Nephron progenitor cell (in vitro differentiated cells): Measurements from ENCODE around the gene NRXN2.

ENCODE experiments used
- DNase-seq: peaks from one replicate; pipeline ENCODE4 v3.0.0; 2021
- H3K27ac Mint-ChIP-seq: 2 replicates; pipeline ENCODE4 v1.8.0; 2021; ENCODE audit warnings: mild to moderate bottlenecking, moderate library complexity, mixed read lengths
- H3K27me3 Mint-ChIP-seq: 2 replicates; pipeline ENCODE4 v1.8.0; 2021; ENCODE audit warnings: mild to moderate bottlenecking, low read depth, mixed read lengths; ENCODE audit not compliant: poor library complexity
- H3K36me3 Mint-ChIP-seq: 2 replicates; pipeline ENCODE4 v1.8.0; 2021; ENCODE audit warnings: low read depth, mixed read lengths
- H3K4me1 Mint-ChIP-seq: 2 replicates; pipeline ENCODE4 v1.8.0; 2021; ENCODE audit warnings: mixed read lengths
- H3K4me3 Mint-ChIP-seq: 2 replicates; pipeline ENCODE4 v1.8.0; 2021; ENCODE audit warnings: mild to moderate bottlenecking, moderate library complexity, mixed read lengths
- H3K9me3 Mint-ChIP-seq: 2 replicates; pipeline ENCODE4 v1.8.0; 2021; ENCODE audit warnings: mild to moderate bottlenecking, moderate library complexity, mixed read lengths
- TF ChIP-seq, protein P1 (sequence below): fragments of 200-600 bp; sonication (generic); IDR thresholded peaks from 2 replicates; pipeline ENCODE4 v1.5.0; 2021; ENCODE audit warnings: antibody characterized with exemption

Gene NRXN2

GRCh38 chr11:64643920-64644646, 78.9 kb downstream of the NRXN2 start:
- DNase-seq = peak; percentile 23
- H3K36me3 Mint-ChIP-seq = no peaks in the 10 kb centered on the region
- H3K4me3 Mint-ChIP-seq = peak overlapping the region; percentile 72
- H3K27ac Mint-ChIP-seq = no peak overlapping the region
- peaks cover 46% of the 10 kb centered on the region for H3K4me1 Mint-ChIP-seq
- TF ChIP-seq, protein P1, sequence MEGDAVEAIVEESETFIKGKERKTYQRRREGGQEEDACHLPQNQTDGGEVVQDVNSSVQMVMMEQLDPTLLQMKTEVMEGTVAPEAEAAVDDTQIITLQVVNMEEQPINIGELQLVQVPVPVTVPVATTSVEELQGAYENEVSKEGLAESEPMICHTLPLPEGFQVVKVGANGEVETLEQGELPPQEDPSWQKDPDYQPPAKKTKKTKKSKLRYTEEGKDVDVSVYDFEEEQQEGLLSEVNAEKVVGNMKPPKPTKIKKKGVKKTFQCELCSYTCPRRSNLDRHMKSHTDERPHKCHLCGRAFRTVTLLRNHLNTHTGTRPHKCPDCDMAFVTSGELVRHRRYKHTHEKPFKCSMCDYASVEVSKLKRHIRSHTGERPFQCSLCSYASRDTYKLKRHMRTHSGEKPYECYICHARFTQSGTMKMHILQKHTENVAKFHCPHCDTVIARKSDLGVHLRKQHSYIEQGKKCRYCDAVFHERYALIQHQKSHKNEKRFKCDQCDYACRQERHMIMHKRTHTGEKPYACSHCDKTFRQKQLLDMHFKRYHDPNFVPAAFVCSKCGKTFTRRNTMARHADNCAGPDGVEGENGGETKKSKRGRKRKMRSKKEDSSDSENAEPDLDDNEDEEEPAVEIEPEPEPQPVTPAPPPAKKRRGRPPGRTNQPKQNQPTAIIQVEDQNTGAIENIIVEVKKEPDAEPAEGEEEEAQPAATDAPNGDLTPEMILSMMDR = no peak
- H3K9me3 Mint-ChIP-seq = no peaks in the 10 kb centered on the region
- H3K27me3 Mint-ChIP-seq = peaks cover 49% of the 10 kb centered on the region

GRCh38 chr11:64643256-64643881, 79.6 kb downstream of the NRXN2 start:
- Mint-ChIP-seq H3K36me3 (no peaks in the 10 kb centered on the region), H3K27ac (no peak overlapping the region), H3K4me1 (peaks cover 43% of the 10 kb centered on the region), H3K27me3 (peaks cover 44% of the 10 kb centered on the region), H3K4me3 (peak overlapping the region; percentile 87), H3K9me3 (no peaks in the 10 kb centered on the region)
- peak; percentile 55 for DNase-seq
- TF ChIP-seq, protein P1 = no peak

DNA sequence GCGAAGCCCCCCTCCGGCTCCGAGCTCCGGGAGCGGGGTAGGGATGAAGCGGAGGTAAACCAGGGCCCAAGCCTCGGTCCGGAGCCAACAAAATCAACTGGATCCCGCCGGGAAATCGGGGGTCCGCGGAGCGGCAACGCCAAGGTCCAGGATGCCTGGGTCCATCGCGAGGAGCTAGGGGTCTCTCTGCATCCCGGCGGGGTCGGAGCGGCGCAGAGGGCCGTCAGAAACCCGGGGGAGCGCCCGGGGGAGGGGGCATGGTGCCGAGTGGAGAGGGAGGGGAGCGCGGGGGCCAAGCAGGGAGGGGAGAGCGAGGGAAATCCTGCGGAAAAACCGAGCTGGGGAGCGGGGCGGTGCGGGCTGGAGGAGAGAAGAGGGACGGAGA, 80.1 kb downstream of the NRXN2 start:
- TF ChIP-seq, protein P1 = no peak
- H3K9me3 Mint-ChIP-seq = no peaks in the 10 kb centered on the region

DNA sequence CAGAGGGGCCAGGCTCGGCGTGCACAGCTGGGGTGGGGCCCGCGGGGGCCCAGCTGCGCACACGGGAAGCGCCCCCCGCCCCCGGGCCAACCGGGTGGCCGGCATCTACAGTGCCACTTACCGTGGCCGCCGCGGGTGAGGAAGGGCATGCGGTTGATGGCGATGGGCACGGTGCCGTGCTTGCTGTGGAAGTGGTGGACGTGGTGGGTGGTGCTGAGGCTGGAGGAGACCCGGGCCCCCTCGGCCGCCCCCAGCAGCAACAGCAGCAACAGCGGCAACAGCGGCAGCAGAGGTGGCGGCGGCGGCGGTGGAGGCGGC, 80.6 kb downstream of the NRXN2 start:
- Mint-ChIP-seq H3K9me3 (no peaks in the 10 kb centered on the region), H3K36me3 (no peaks in the 10 kb centered on the region), H3K27me3 (peaks cover 34% of the 10 kb centered on the region), H3K4me1 (peaks cover 42% of the 10 kb centered on the region), H3K27ac (no peak overlapping the region), H3K4me3 (no peak overlapping the region)
- DNase-seq = peak; percentile 39
- TF ChIP-seq, protein P1 = no peak

More for the DNA sequence above, 80.1 kb downstream of the NRXN2 start:
- H3K27ac Mint-ChIP-seq = no peak overlapping the region
- H3K4me3 Mint-ChIP-seq = peak overlapping the region; percentile 87
- H3K36me3 Mint-ChIP-seq = no peaks in the 10 kb centered on the region
- DNase-seq = peak; percentile 57
- peaks cover 42% of the 10 kb centered on the region for H3K4me1 Mint-ChIP-seq
- peaks cover 39% of the 10 kb centered on the region for H3K27me3 Mint-ChIP-seq

DNA sequence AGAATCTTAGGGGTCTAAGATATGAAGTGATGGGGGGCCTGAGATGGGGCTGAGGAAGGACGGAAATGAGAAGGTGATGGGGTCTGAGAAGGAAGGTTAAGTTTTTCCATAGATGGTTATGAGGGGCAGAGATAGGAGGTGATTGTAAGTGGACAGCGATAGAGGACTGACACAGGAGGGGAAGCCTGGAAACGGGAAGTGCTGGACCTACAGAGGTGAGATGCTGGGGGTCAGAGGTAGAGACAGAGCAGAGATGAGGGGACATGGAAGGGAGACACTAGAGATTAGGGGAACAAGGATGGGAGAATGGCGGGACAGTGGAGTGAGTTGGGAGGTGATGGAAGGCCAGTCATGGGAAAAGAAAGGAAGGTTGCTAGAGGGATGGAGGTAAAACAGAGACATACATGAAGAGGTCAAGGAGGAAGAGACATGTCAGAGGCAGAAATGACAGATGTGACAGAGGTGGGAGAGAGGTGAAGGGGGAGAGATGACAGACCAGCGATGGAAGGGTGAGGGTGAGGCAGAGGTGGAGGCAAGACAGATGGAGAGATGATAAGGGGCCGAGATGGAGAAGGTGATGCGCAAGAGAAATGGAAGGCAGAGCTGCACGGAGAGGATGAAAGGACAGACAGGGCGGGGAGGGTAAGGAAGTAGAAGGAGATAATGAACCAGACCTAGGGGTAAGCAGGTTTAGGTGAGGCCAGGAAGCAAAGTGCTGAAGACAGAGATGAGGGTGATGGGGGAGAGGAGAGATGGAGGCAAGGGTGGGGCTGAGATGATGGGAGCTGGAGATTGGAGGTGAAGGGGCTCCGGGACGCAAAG, 81.2 kb downstream of the NRXN2 start:
- Mint-ChIP-seq H3K36me3 (no peaks in the 10 kb centered on the region), H3K9me3 (no peaks in the 10 kb centered on the region), H3K4me1 (peaks cover 37% of the 10 kb centered on the region), H3K27ac (no peak overlapping the region), H3K27me3 (peaks cover 29% of the 10 kb centered on the region), H3K4me3 (no peak overlapping the region)
- no peak for DNase-seq
- TF ChIP-seq, protein P1 = no peak
